Mesodermal cell (in vitro differentiated cells): ENCODE data around the gene EIF2AK2.

Source experiments
- H3K27ac ChIP-seq: 2 replicates; pipeline ENCODE4 v1.7.0; 2013; ENCODE audit warnings: mild to moderate bottlenecking, low read depth, low read length, moderate library complexity; ENCODE audit not compliant: severe bottlenecking
- H3K36me3 ChIP-seq: 2 replicates; pipeline ENCODE4 v1.7.1; 2013; ENCODE audit warnings: mild to moderate bottlenecking, low read length, moderate library complexity; ENCODE audit not compliant: control insufficient read depth, insufficient read depth
- H3K4me1 ChIP-seq: one replicate; pipeline ENCODE4 v1.7.1; 2013; ENCODE audit warnings: mild to moderate bottlenecking, low read length; ENCODE audit not compliant: insufficient read depth, control insufficient read depth, poor library complexity, severe bottlenecking
- H3K4me3 ChIP-seq: 2 replicates; pipeline ENCODE4 v1.7.0; 2013; ENCODE audit warnings: low read length, control low read depth, mild to moderate bottlenecking; ENCODE audit not compliant: insufficient read depth, poor library complexity, severe bottlenecking; ENCODE audit errors: extremely low read depth
- H3K9me3 ChIP-seq: 2 replicates; pipeline ENCODE4 v1.7.1; 2013; ENCODE audit warnings: mild to moderate bottlenecking, low read length, moderate library complexity; ENCODE audit not compliant: control insufficient read depth
- WGBS, 2 experiments: methylation state at CpG; one replicate each; pipeline ENCODE4 v1.1.5; 2013; ENCODE audit warnings: missing lambda C conversion rate in 2 of 2; ENCODE audit not compliant: insufficient coverage in 2 of 2; 5-methylcytosine and 5-hydroxymethylcytosine counted together

The EIF2AK2 gene

DNA sequence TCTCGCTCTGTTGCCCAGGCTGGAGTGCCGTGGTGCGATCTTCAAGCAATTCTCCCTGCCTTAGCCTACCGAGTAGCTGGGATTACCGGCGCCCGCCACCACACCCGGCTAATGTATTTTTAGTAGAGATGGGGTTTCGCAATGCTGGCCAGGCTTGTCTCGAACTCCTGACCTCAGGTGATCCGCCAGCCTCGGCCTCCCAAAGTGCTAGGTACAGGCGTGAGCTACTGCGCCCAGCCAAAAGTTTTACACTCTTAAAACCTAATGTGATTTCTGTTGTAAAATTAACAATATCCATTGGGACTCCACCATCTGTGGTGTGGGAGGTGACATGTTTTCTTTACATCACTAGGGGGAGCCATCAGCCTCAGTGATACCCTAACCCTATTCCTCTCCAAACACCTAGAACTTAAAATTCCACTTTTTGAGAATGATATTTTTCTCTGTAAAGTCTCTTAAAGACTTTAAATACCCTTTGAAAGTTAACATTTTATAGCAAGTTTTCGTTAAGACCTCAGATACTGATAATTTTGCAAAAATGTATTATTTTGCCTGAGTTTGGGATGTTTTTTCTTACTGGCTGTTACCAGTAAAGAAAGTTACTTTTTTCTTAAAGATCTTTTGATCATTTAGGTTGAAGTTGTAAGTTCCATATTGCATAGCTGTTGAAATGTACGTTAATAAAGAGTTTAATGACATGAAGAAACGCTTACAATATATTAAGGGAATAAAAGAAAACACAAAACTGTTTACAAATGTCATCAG is 11.6 kb upstream of the EIF2AK2 start:
- no peaks in the 10 kb centered on the region for H3K36me3 ChIP-seq
- peaks cover 6% of the 10 kb centered on the region for H3K9me3 ChIP-seq

DNA sequence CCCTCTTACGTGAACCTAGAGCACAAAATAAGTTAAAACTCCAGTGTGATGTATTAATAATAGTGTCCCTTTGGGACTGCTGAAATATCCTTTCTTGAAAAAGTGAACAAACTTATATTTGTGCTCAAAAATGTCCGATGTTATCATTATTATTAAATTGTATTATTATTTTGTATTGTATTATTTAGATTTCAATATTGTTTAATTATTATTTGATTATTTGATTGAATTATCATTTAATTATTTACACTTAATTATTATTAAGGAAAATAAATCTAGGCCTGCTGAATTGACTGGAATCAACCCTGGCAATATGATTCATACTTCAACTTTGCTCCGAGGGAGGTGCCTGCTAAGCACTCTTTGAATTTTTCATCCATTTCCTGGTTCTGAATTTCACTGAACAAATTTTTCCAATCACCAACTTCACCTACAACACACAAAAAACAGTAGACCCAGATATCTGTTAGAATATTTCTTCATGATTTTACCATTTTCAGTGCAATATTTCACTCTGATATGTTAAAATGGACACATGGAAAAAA is 10.9 kb upstream of the EIF2AK2 start:
- Histone ChIP-seq H3K9me3 (peaks cover 8% of the 10 kb centered on the region), H3K27ac (no peak overlapping the region), H3K36me3 (no peaks in the 10 kb centered on the region), H3K4me3 (no peak overlapping the region), H3K4me1 (no peaks in the 10 kb centered on the region)
- WGBS, 2 experiments: 100% methylated on average over 1 of the region's 3 CpGs

More for the DNA sequence above, 11.6 kb upstream of the EIF2AK2 start:
- Histone ChIP-seq H3K4me3 (no peak overlapping the region), H3K27ac (no peak overlapping the region), H3K4me1 (no peaks in the 10 kb centered on the region)
- 78 to 81% methylated on average over 4 to 9 of the region's 17 CpGs for WGBS, 2 experiments

GRCh38 chr2:37164757-37165156 is 8.0 kb upstream of the EIF2AK2 start:
- WGBS, 2 experiments: no CpG with 5 or more reads among the region's 1 CpG
- Histone ChIP-seq H3K4me1 (no peaks in the 10 kb centered on the region), H3K36me3 (no peaks in the 10 kb centered on the region), H3K27ac (no peak overlapping the region), H3K4me3 (no peak overlapping the region), H3K9me3 (peaks cover 8% of the 10 kb centered on the region)

- Histone ChIP-seq H3K9me3 (no peaks in the 10 kb centered on the region), H3K4me1 (no peaks in the 10 kb centered on the region), H3K4me3 (peak overlapping the region; percentile 62), H3K27ac (peak overlapping the region; percentile 59), H3K36me3 (peaks cover 4% of the 10 kb centered on the region)
- 25 to 27% methylated on average over 15 to 18 of the region's 27 CpGs for WGBS, 2 experiments
Observed at GRCh38 chr2:37156071-37156856, 516 bp downstream of the EIF2AK2 start.

DNA sequence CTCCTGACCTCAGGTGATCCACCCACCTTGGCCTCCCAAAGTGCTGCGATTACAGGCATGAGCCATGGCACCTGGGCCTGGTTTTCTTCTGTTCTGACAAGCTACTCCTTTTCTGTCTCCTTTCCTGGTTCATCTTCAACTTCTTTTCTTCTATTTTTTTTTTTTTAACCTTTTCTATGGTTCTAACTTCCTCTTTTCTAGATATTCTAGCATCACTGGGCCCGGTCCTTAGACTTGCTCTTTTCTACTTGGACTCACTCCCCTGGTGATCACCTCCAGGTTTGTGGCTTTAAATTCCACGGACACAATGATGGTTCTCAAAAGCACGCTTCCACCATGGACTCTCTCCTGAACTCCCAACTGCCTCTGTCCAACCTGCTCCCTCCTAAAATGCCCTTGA is 2.0 kb downstream of the EIF2AK2 start:
- WGBS, 2 experiments: 92 to 94% methylated on average over 4 of the region's 4 CpGs
- Histone ChIP-seq H3K9me3 (no peaks in the 10 kb centered on the region), H3K27ac (no peak overlapping the region), H3K36me3 (peaks cover 4% of the 10 kb centered on the region), H3K4me3 (no peak overlapping the region), H3K4me1 (peaks cover 3% of the 10 kb centered on the region)

DNA sequence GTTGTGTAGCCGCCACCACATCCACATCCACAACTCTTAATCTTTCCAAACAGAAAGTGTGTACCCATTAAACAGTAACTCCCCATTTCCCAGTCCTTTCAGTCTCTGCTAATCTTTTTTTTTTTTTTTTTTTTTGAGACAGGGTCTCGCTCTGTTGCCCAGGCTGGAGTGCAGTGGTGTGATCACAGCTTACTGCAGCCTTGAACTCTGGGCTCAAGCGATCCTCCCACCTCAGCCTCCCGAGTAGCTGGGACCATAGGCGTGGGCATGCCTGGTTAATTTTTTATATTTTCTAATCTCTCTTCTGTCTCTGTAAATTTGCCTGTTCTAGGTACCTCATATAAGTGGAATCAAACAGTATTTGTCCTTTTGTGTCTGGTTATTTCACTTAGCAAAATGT is 3.6 kb downstream of the EIF2AK2 start:
- H3K4me1 ChIP-seq: peaks cover 5% of the 10 kb centered on the region
- H3K27ac ChIP-seq: no peak overlapping the region
- H3K36me3 ChIP-seq: peaks cover 18% of the 10 kb centered on the region
- 71 to 83% methylated on average over 1 of the region's 5 CpGs for WGBS, 2 experiments
- no peaks in the 10 kb centered on the region for H3K9me3 ChIP-seq
- H3K4me3 ChIP-seq: no peak overlapping the region

DNA sequence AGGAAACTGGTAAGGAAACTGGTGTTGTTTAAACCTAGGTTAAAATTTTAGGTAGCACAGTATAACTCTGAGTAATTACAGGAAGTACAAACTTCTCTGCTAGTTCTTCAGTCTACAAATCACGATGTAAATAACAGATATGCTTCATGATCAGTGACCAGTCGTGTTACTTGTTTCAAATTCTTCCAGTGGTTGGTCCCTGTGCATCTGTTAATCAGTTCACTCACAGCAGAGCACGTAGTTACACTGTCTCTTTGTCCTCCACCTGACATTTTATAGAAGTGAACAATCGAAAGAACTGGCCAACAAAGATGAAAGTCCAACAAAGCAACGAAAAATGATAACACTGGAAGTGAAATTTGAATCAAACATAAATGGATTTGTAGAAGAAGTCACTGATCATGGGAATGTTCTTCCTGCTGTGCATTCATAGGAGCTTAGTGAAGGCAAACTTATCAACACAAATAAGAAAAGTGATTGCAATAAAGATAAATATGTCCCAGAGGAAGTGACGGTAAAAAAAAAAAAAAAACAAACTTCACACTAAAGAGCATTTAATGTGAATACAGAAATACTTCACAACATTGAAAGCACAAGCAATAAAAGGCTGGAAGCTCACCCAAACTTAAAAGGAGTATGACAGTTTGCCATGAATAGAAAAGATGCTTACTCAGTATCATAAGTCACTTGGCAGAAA is 7.0 kb downstream of the EIF2AK2 start:
- WGBS, 2 experiments: 76 to 98% methylated on average over 3 to 4 of the region's 6 CpGs
- Histone ChIP-seq H3K4me1 (peaks cover 5% of the 10 kb centered on the region), H3K27ac (no peak overlapping the region), H3K36me3 (peaks cover 48% of the 10 kb centered on the region), H3K4me3 (no peak overlapping the region), H3K9me3 (no peaks in the 10 kb centered on the region)

GRCh38 chr2:37148325-37148724 is 8.5 kb downstream of the EIF2AK2 start:
- H3K27ac ChIP-seq: no peak overlapping the region
- no peaks in the 10 kb centered on the region for H3K9me3 ChIP-seq
- no peak overlapping the region for H3K4me3 ChIP-seq
- H3K4me1 ChIP-seq: peaks cover 5% of the 10 kb centered on the region
- H3K36me3 ChIP-seq: peaks cover 54% of the 10 kb centered on the region
- 96% methylated on average over 4 to 7 of the region's 7 CpGs for WGBS, 2 experiments

DNA sequence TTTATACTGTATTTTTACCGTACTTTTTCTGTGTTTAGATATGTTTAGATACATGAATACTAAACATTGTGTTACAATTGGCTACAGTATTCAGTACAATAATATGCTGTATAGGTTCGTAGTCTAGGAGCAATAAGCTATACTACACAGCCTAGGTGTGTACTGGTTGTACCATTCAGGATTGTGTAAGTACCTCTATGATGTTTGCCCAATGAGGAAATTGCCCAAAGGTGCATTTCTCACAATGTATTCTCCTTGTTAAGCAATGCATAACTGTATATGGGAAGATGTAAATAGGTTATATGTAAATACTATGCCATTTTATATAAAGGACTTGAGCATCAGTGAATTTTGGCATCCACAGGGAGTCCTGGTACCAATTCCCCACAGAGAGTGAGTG is 10.7 kb downstream of the EIF2AK2 start:
- WGBS, 2 experiments: no CpG with 5 or more reads among the region's 2 CpGs
- H3K4me3 ChIP-seq: no peak overlapping the region
- H3K36me3 ChIP-seq: peaks cover 55% of the 10 kb centered on the region
- H3K4me1 ChIP-seq: peaks cover 5% of the 10 kb centered on the region
- H3K9me3 ChIP-seq: no peaks in the 10 kb centered on the region
- H3K27ac ChIP-seq: no peak overlapping the region

- no peak overlapping the region for H3K4me3 ChIP-seq
- peaks cover 57% of the 10 kb centered on the region for H3K36me3 ChIP-seq
- H3K27ac ChIP-seq: no peak overlapping the region
- H3K4me1 ChIP-seq: no peaks in the 10 kb centered on the region
- 83% methylated on average over 1 of the region's 1 CpG; no CpG with 5 or more reads in 1 of the 2 experiments for WGBS, 2 experiments
- H3K9me3 ChIP-seq: no peaks in the 10 kb centered on the region
Observed at GRCh38 chr2:37143974-37144373, 12.8 kb downstream of the EIF2AK2 start.
